PC-3 (cell line): ENCODE results near the gene ERBB4.

Experiments
- CTCF ChIP-seq: fragments of 300-600 bp; sonication (generic); conservative IDR thresholded peaks from 2 replicates; pipeline ENCODE4 v1.5.1; 2017; ENCODE audit warnings: antibody characterized with exemption, low read depth, mild to moderate bottlenecking, low read length
- EZH2 ChIP-seq: fragments of 300-600 bp; sonication (generic); IDR thresholded peaks from one replicate; pipeline ENCODE4 v1.6.1; 2017; ENCODE audit warnings: antibody characterized with exemption, mild to moderate bottlenecking, low read length; ENCODE audit not compliant: unreplicated experiment

GRCh38 chr2:211376410-211376809, 1162.2 kb downstream of the ERBB4 start:
- TF ChIP-seq CTCF (no peak), EZH2 (no peak)
